ENCODE data around the gene MUC5B. TPM values are rescaled to one million over a fixed set of nuclear protein-coding genes. Genes with fewer than 3 reads are reported as not detected.
A peak's percentile ranks its signal among the peaks of the same experiment; 100 is the strongest.

MUC5B gene
- total RNA-seq, 2 experiments from 2014 or later, result not detected

DNA sequence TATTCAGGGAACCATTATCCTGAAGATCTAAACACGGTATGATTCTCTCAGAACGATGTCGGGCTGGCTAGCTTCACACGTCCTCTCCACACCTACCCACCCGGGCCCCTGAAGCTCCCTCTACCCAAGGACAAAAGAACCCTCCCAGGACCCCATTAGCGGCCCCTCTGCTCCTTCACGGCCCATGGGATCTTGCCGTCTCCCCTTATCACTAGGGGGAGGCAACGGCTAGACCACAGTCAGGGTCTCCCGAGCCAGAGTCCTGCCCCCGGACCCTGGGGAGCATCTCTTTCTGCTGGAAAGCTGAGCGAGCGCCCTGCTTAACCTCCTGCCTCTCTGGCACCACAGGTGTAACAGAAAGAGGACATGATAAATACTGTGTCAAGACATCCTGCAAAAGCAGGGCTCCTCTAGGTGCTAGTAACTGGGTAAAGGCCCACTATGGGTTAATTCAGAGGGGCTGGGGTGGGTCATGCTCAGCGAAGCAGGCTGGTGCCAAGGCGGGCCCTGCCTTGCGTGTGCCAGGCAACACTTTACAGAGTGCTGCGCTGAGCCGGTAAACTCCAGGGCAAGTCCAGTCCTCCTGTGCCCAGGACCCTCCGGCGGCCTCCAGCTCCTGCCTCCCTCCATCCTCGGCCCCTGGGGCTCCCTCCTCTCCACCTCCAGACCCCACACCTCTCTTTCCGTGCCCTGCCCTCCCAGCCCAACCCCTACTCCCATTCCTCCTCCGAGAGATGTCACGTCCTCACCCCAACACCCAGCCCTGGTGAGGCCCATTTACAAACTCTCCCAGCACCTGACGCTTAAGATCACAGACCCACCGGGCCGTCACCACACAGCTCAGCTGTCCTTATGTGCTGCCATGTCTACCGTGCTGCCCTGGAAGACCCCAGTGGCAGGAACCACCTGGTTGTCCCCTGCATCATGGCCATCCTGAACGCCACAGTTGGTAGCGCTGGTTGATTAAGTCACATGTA, 83.6 kb downstream of the MUC5B start:
- Mint-ChIP-seq H3K27ac (no peak overlapping the region), H3K9me3 (ENCODE audit: low read depth) (peaks cover 2% of the 10 kb centered on the region), H3K27me3 (no peaks in the 10 kb centered on the region), H3K4me3 (no peak overlapping the region), H3K36me3 (peaks cover 9% of the 10 kb centered on the region), H3K4me1 (peaks cover 29% of the 10 kb centered on the region)
- DNase-seq (no peak), ATAC-seq (no peak)
- CTCF ChIA-PET, result no interaction called here

DNA sequence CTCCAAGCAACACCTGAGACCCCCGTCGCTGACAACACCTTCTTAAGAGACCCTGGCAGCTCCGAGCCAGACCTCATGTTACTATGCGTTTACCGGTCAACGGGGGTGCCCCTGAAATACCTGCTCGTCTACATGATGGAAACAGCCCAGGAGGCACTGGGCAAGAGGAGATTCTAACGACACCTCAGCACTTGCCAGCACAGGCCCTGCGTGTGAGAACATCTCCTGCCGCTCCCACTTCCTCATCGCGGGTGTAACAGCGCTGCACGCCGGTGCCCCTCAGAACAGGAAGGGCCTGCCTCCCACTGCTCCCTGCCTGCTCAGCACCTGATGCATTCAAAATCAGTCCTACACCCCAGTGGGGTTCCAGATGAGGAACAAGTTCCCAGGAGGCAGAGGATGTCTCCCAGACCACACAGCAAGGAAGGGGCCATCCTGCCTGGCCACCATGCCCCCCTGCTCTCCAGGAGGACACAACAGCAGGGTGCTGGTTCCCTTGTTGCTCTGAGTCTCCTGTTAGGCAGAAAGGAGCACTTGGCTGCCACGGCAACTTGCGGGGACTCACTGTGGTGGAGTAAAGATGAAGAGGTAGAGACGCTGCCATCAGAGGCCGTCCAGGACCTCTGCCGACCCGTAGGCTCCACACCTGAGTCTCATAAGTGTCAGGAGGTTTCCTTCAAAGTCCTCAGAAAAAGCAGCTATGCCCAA, 84.5 kb downstream of the MUC5B start:
- Mint-ChIP-seq H3K4me3 (no peak overlapping the region), H3K9me3 (ENCODE audit: low read depth) (peaks cover 5% of the 10 kb centered on the region), H3K27ac (no peak overlapping the region), H3K4me1 (peaks cover 30% of the 10 kb centered on the region), H3K36me3 (peaks cover 15% of the 10 kb centered on the region), H3K27me3 (no peaks in the 10 kb centered on the region)
- DNase-seq (no peak), ATAC-seq (no peak)
- CTCF ChIA-PET, result no interaction called here

DNA sequence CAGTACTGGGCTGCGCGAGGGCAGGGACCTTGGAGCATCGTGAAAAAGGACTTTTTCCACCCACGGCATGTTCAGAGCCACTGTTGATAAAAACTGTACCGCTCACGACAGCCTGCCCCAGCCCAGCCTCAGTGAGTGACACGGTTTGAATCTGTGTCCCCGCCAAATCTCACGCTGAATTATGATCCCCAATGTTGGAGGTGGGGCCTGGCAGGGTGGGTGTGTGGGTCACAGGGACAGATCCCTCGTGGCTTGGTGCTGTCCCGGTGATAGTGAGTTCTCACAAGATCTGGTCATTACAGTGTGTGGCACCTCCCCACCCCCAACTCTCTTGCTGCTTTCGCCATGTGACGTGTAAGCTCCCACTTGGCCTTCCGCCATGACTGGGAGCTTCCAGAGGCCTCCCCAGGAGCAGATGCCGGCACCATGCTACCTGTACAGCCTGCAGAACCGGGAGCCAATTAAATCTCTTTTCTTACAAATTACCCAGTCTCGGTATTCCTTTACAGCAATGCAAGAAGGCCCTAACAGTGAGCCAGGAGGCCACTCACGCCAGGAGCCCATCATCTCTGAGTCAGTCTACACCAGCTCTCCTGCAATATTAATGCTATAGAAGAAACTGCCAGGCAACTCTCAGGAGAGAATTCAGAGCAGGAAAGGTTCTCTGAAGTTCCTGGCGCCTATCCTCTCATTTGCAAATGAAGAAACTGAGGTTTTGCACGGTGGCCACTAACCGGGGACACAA, 85.3 kb downstream of the MUC5B start:
- Mint-ChIP-seq H3K36me3 (peaks cover 17% of the 10 kb centered on the region), H3K27me3 (peaks cover 2% of the 10 kb centered on the region), H3K9me3 (ENCODE audit: low read depth) (peaks cover 7% of the 10 kb centered on the region), H3K4me3 (peak overlapping the region; percentile 44), H3K27ac (no peak overlapping the region), H3K4me1 (peaks cover 30% of the 10 kb centered on the region)
- ATAC-seq, result no peak
- no peak for DNase-seq
- CTCF ChIA-PET, result interaction anchor here (1.1 to 1.6 kb wide), 3 partner anchors 12 to 267 kb away, joined by 3 to 5 read pairs (median 4); no protein-coding TSS in a partner anchor

DNA sequence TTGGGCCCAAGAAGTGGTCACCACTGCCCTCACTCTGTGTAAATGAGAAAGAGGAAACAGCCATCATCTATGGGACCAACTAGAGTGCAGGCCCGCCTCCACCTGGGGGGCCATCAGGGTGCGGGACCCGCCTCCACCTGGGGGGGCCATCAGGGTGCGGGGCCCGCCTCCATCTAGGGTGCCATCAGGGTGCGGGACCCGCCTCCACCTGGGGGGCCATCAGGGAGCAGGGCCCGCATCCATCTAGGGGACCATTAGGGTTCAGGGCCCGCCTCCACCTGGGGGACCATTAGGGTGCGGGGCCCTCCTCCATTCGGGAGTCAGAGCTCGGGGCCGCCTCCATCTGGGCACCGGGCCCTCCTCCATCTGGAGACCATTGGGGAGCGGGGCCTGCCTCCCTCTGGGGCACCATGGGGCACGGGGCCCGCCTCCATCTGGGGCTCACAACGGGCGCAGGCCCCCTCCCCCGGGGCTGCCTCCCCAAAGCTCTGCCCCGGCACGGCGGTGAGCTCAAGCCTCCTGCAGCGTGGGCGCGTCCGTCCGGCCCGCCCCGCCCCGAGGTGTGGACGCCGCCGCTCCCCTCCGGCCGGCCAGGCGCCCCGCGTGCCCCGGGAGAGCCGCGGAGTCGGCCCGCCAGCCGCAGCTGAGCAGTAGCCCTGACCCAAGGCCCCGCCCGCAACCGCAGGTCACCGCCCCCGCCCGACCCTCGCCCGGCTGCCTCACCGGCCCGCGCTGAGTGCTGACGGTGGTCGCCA, 86.1 kb downstream of the MUC5B start:
- Mint-ChIP-seq H3K27me3 (peaks cover 7% of the 10 kb centered on the region), H3K9me3 (ENCODE audit: low read depth) (peaks cover 7% of the 10 kb centered on the region), H3K36me3 (peaks cover 19% of the 10 kb centered on the region), H3K4me3 (peak overlapping the region; percentile 44), H3K27ac (no peak overlapping the region), H3K4me1 (peaks cover 29% of the 10 kb centered on the region)
- DNase-seq (peak; percentile 54), ATAC-seq (peak; percentile 37)
- CTCF ChIA-PET, result interaction anchor here (0.7 to 3.0 kb wide), 8 partner anchors 11 to 266 kb away, joined by 3 to 10 read pairs (median 4); no protein-coding TSS in a partner anchor

DNA sequence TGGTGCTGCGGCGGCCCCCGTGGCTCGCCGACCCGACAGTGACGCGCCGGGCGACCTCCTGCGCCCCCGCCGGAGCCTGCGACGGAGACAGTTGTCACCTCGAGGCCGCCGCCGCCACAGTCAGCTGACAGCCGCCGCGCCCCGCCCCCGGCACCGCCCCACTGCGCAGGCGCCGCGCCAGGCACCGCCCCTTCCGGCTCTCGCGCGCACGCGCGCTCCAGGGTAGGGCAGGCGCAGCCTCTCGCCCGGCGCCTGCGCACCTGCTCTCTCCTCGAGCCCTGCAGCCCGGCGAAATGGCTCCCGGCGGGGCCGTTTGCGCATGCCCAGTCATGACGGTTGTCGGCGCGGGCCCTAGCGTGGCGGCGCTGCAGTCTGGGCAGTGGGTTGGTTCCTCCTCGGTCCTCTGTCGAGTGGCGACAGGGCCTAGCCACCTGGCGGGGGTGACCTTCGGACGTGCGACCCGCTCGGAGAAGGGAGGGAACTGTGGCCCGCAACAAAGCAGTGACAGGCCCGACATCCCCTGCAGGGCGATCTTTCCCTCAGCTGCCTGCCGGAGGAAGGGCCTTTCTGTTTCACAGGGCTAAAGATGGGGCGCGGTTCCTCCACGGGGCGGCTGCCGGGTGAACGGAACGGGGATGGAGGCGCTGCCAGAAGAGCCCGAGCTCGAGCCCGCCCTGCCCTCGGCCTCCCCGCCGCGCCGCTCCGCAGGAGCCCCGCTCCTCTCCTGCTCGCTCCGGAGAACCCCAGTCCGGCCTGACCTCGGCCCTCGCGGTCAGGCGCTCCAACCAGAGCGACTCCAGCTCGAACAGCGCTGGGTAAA, 86.8 kb downstream of the MUC5B start, which contains the start of gene TOLLIP:
TSS of gene TOLLIP (minus strand) at position 135 of the 820 bp plus-strand sequence. CDS start at position 1, 134 bp downstream.
- CTCF ChIA-PET, result interaction anchor here (0.7 to 3.0 kb wide), 8 partner anchors 11 to 265 kb away, joined by 3 to 10 read pairs (median 3); no protein-coding TSS in a partner anchor
- peaks cover 29% of the 10 kb centered on the region for H3K4me1 Mint-ChIP-seq
- H3K4me3 Mint-ChIP-seq, result peak within 1 kb of the TSS; percentile 88
- H3K9me3 Mint-ChIP-seq (ENCODE audit: low read depth), result peaks cover 7% of the 10 kb centered on the region
- peaks cover 19% of the 10 kb centered on the region for H3K36me3 Mint-ChIP-seq
- peak within 1 kb of the TSS; percentile 96 for H3K27ac Mint-ChIP-seq
- DNase-seq, result peak; percentile 97
- ATAC-seq, result peak; percentile 90
- H3K27me3 Mint-ChIP-seq, result peaks cover 12% of the 10 kb centered on the region

DNA sequence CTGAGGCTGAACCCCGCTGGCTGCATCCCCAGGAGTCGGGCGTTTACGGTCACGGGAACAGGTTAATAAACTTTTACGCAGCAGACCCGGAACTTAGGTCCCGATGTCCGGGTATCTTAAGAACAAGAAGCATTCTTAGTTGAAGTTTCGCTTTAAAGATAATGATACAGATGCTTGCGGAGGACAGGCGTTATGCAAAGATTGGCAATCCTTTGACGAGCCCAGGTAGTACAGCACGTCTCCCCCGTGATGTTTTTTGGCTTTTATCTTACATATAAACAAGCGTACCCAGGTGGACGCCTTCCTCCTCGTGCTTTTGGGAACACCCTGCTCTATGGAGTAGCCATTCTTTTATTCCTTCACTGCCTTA, 87.4 kb downstream of the MUC5B start:
- Mint-ChIP-seq H3K9me3 (ENCODE audit: low read depth) (peaks cover 7% of the 10 kb centered on the region), H3K4me1 (peaks cover 29% of the 10 kb centered on the region), H3K36me3 (peaks cover 19% of the 10 kb centered on the region), H3K4me3 (peak overlapping the region; percentile 88), H3K27ac (peak overlapping the region; percentile 96), H3K27me3 (peaks cover 16% of the 10 kb centered on the region)
- ATAC-seq (no peak), DNase-seq (no peak)
- CTCF ChIA-PET, result interaction anchor here (1.0 to 3.0 kb wide), 4 partner anchors 18 to 73 kb away, joined by 3 to 10 read pairs (median 4); no protein-coding TSS in a partner anchor

DNA sequence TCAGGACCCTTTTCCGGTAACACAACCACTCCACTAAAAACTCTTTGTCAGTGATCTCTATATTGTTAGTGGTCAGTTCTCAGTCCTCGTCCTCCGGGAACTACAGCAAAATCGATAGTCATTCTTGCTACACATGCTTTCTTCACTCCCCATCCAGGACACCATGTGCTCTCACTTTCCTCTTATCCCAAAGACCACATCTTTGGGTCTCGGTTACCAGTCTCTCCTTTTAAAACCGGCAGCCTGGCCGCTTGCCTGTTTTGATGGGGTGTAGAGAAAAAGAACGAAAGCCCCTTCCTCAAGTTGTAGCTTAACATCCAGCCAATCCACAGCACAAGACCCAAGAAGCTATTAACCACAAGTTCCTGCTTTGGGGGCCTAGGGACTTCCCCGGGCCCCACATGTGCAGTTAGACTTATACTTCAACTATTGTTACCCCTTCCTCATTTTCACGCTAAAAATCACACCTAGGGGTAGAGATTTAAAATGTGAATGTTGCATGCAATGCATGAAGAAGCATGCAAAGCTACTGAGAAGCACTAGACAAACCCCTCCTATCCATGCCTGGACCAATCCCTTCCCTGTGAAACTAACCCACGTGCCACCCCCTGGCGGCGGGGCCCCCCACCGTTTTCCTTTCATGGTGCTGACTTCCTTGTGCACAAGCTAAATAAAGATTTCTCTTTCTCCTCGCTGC, 88.1 kb downstream of the MUC5B start:
- H3K4me3 Mint-ChIP-seq, result peak overlapping the region; percentile 88
- H3K27ac Mint-ChIP-seq, result peak overlapping the region; percentile 96
- peaks cover 19% of the 10 kb centered on the region for H3K36me3 Mint-ChIP-seq
- peak; percentile 79 for DNase-seq
- CTCF ChIA-PET, result interaction anchor here (0.8 to 3.0 kb wide), 5 partner anchors 17 to 264 kb away, joined by 3 to 10 read pairs (median 3); no protein-coding TSS in a partner anchor
- peaks cover 7% of the 10 kb centered on the region for H3K9me3 Mint-ChIP-seq (ENCODE audit: low read depth)
- no peak for ATAC-seq
- peaks cover 29% of the 10 kb centered on the region for H3K4me1 Mint-ChIP-seq
- H3K27me3 Mint-ChIP-seq, result peaks cover 18% of the 10 kb centered on the region

Small RNA genes within 50 kb of the gene (microRNA-seq; reads per million reads assigned to microRNA genes)
- gene MIR6744, result not detected

Other genes with a start within 250 kb of the MUC5B start
- gene MUC6, start 186.3 kb upstream of the MUC5B start, total RNA-seq, result not detected
- not detected for gene MUC2, start 148.2 kb upstream of the MUC5B start, total RNA-seq
- not detected for gene MUC5AC, start 65.1 kb upstream of the MUC5B start, total RNA-seq
- 10 to 100 TPM; 33.3 to 35.8 TPM for gene TOLLIP, start 86.6 kb downstream of the MUC5B start, total RNA-seq
- gene BRSK2, start 166.9 kb downstream of the MUC5B start, total RNA-seq, result under 1 TPM in 1 of 2 experiments, not detected in 1; 0.40 TPM

Measured in activated CD8-positive, alpha-beta memory T cell treated with anti-CD3 and anti-CD28 coated beads, Interleukin-2, amount 10 ng/mL, durations not matched to agents 7 days and 5 days (primary cell).